Activated CD8-positive, alpha-beta memory T cell treated with anti-CD3 and anti-CD28 coated beads, Interleukin-2, amount 50 U/mL, for 24 hours (primary cell): ENCODE results near the gene PCBP3.
"Not testable (repeated sequence)": the region's sequence is repeated elsewhere in the genome, so short reads cannot be mapped to it uniquely, and the experiment has no call there.

Experiments
- DNase-seq: peaks from one replicate; pipeline ENCODE4 v3.0.0-alpha.2; 2020; ENCODE audit errors: extremely low read depth

Gene PCBP3

DNA sequence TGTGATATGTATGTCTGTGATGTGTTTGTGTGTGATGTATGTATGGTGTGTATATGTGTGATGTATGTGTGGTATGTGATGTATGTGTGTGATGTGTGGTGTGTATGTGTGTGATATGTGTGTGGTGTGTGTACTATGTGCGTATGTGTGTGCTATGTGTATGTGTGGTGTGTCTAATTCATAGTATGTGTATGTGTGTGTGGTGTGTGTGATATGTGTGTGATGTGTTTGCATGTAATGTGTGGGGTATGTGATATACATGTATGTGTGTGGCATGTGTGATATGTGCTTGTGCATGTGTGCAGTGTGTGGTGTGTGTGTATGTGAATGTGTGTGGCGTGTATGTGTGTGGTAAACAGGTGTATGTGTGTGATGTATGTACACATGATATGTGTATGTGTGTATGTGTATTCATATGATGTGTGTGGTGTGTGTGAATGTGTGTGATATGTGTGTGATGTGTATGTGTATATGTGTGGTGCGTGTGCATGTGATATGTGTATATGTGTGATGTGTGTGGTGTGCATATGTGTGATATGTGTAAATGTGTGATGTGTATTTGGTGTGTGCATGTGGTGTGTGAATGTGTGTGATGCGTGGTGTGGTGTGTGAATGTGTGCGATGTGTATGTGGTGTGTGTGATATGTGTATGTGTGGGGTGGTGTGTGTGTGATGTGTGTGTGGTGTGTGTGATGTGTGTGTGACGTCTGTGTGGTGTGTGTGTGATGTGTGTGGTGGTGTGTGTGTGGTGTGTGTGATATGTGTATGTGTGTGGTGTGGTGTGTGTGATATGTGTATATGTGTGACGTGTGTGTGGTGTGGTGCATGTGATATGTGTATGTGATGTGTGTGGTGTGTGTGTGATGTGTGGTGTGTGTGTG lies 8.0 kb upstream of the PCBP3 start:
- no peak for DNase-seq

DNA sequence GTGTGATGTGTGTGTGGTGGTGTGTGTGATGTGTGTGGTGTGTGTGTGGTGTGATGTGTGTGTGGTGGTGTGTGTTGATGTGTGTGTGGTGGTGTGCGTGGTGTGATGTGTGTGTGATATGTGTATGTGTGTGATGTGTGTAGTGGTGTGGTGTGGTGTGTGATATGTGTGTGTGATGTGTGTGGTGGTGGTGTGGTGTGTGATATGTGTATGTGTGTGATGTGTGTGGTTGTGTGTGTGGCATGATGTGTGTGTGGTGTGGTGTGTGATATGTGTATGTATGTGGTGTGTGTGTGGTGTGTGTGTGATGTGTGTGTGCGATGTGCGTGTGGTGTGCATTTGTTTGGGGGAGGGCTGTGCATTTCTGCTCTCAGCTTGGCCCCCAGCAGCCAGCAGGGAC lies 7.1 kb upstream of the PCBP3 start:
- DNase-seq, result no peak

DNA sequence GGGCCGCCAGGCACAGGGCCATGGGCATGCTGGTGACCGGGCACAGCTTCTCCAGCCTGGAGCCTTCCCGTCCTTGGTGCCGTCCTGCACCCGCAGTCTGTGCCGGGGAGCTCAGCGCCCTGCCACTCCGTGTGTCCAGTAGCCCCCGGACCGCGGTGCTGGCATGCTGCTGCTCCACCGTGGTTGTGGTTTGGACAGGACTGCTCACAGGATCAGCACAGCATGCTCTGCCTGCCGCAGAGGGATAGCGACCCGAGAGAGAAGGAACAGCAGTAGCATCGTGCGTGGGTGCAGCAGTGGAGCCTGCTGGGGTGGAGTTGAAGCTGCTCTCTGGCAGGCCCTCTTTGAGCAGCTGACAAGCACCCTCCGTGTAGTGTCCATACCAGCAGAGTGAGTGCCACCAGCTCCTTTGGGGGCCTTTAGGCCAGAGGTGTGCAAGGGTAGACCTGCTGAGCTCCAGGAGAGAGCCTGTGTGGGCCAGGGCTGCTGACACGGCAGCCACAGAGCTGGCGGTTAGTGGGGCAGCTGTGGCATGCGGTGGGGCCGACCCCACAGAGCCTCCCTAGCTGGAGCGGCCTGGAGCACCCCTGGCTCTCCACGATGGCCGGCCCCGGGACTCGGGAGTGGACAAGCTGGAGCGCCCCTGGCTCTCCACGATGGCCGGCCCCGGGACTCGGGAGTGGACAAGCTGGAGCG lies 6.4 kb upstream of the PCBP3 start:
- DNase-seq, result no peak

DNA sequence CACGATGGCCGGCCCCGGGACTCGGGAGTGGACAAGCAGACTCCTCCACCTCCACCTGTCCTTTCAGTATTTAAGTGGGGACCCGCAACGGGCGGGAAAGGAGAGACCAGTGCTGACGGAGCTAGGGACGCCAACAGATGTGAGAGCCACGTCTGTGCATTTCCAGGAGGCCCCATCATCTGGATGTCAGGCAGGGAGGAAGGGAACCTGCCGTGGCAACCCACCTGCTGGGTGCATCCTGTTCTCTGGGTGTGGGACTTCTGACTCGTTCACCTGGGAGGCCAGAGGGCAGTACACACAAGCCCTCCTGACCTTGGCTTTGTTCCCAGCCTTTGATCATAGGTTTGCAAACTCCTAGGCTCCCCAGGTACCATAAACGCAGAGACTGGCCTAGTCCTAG lies 5.6 kb upstream of the PCBP3 start:
- no peak for DNase-seq

DNA sequence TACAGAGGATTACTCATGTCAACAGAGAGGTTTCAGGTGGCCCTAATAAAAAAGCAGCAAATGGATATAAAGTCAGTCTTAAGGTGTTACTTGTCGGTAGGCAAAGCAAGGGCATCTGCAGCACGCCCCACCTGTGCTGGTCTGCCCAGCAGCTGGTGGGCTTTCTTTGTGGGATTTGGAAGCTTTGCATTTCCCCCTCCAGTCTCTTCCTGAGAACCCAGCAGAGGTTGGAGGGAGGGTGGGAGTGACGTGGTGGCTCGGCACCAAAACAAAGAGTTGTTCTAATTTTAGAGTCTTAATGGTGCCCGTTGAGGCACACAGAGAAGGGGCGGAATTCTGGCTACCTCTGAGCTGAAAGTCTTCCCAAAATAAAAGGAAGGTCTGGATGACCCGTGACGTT lies 4.8 kb upstream of the PCBP3 start:
- DNase-seq, result no peak

DNA sequence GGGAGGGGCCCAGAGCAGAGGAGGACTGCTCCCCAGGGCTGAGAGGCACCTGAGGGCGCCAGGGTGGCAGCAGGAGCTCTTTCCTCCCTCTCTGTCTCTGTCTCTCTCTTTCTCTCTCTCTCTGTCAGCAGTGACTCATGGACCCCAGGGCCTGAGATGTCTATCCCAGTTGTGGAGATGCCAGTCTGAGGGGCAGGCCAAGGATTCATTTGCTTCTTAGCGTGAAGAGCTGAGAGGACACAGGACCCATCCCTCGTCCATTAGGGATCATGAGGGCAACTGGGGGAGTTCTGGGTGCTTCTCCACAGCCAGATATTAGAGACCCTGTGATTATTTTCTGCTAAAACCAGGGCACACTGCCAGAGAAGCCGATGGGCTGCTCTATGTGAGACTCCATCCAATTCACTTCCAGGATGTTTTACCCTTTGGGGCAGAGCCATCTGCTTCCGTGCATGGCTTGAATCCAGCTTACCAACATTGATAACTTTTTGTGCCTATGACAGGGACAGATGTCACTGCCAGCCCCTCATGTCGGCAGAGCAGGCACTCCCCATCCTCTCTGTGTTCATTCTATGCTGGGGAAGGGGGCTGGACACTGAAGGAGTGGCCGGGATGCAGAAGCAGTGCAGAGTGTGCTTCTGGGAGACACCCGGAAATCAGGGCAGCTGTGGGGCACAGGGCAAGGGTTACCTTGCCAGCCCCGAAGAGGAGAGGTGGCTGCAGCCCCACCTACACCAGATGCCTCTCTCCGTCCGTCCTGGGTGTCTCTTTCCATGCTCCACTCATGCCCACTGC lies 4.1 kb upstream of the PCBP3 start:
- no peak for DNase-seq

DNA sequence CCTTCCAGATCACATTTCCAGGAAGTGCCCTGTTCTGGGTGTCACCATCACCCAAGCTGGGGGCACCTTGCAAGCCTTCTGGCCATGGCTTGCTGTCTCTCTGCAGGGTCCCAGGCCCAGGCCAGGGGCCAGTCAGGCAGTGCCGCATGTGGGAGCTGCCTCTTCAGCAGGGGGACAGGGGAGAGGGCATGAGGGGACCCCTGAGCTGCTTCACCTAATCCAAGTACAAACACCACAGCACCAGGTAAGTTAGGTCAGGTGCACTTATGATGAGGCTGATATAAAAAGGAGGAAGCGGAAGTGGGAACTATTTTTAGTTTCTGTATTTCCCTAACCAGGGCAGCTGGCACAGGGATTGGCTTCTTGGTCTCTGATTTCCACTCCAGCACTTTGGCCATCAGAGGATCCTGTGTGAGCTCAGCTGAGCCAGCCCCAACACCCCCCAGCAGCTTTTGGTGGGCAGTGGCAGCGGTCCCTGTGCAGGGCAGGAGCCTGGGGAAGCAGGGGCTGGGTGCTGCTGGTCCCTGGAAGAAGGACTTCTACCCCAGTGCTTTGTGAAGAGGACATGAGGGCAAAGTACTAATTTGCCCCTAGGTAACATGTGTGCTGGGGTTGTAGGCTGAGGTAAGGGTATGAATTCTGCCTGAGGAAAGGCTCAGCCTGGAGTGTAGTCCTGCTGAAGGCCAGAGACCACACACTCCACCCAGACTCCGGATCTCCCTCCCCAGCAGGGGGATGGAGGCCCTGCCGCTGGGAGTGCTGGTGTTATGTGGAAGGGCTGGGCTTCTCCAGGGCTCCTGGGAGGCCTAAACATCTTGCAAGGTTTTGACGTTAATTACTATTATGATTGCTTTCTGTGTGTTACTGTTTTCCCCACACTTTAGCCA lies 3.3 kb upstream of the PCBP3 start:
- no peak for DNase-seq

DNA sequence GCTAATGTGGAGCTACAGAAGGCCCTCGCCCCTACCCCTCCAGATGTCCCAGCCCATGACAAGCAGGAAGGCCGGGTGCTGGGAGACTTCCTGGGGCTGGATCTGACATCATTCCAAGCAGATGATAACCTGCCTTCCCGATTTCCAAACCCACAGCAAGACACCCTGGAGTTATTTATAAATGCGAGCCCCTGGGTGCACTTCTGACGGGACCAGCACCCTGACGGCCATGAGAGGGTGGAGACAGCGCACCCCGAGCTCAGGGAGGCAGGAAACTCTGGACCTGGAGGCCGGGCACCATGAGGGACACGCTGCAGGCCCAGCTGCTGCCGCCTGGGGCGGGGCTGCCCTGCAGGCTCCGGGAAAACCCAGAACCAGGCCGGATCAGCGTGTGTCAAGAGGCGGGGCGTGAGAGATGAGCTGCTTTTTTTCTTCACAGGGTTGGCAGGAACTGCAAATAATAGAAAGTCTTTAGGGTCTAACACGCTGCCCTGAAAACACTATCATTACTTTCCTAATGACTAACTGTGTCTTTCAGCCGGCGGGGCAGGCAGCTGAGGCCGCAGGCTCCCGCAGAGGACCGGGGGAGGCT lies 2.5 kb upstream of the PCBP3 start:
- DNase-seq, result no peak

DNA sequence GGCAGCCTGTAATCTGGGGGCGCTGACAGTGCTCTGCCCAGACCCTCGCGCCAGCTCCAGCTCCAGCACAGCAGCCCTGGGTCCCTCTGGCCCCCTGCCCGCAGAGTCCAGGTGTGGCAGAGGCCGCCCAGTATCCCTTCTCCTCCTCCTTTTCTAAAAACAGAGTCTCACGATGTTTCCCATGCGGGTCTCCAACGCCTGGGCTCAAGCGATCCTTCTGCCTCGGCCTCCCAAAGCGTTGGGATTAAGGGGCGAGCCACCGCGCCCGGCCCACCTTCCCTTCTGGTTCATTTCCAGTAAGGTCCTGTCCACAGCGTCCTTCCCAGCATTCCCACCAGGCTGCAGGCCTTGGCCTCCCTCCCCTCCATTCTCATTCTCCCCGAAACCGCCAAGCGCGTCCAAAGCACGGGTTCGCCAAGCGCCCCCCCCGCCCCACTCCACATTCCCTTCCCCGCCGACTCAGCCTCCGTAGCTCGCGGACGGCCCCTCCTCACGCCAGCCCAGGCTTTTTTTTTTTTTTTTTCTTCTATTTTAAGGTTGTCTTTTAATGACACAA lies 2.0 kb upstream of the PCBP3 start:
- no peak for DNase-seq

DNA sequence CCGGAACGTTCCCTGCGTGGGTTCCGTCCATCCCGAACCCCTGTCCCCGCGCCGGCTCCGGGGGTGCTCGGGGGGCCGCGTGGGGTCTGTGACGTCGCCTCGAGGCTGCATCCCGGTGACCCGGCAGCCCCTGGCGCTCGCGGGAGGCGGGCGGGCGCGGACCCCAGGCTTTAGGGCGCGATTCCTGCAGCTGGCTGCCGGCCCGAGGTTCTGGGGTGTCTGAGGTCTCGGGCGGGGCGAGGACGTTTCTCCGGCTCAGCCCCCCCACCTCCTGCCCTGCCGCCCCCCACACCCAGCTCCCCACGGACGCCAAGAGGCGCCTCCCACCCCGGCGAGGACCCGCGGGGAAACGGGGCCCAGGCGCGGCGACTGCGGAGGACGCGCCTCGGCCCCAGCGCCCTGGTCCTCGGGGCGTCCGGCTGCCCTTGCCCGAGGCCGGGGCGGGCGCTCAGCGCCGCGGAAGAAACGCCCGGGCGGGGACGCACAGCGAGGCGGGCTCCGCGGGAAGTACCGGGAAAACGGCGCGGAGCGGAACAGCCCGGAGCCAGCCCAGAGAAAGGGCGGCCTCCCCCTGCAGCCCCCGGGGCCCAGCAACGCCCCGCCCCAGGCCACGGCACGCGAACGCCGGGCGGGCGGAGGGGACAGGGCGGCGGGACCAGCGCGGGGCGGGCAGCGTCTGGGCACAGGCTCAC lies 1.3 kb upstream of the PCBP3 start:
- DNase-seq, result no peak

DNA sequence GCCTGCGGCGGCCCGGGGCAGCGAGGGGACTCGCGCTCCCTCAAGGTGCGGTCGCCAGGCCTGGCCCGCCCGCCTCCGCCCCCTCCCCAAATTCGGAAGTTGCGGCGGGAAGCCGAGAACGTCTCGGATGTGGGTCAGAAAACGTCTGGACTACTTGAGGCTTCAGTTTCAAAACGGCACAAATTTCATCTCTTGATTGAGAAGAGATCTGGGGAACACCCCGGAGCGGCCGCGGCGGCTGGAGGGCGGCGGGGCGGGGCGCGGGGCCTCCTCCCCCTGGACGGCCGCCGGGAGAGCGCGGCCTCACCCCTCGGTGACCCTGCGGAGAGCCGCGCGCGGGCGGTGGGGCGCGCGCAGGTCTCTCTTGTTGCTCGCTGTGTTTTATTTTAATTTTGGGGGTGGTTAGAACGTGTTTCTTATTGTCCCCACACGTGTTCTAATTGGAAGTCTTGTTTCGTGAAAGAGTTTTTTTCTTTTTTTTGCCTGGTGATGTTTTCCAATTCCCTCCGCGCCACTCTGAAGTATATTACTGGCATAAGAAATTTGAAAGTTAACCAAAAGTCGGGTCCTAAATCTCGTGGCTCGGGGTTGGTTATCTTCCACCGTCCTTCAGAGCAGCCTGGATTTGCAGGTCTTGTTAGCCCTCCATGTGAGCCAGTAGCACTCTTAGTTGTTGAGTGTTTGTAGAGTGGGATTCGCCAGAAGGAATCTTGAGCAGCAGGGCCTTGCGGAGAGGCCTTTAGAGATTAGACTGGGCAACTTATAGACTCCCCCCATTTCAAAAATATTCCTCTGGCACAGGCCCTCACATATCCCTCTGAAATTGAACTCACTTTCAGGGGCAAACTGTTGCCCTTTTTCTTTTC lies 749 bp downstream of the PCBP3 start:
- no peak for DNase-seq

DNA sequence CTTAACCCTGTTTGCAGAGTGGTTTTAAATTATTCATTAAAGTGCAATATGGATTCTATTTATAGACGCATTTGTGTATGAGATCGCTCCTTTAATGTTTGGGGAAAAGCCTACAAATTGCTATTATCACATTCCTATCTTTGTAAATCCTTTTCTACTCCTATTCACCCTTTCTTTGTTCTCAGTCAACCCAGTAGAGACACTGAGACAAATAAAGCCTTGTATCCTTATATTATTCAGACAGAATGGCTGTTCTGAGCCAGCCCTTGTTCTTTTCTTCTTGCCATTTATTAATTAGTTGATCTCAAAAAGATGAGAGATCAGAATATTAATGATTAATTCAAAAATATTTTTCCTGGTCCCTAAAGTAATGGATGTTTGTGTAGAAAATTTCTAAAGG lies 8.4 kb downstream of the PCBP3 start:
- DNase-seq, result no peak

DNA sequence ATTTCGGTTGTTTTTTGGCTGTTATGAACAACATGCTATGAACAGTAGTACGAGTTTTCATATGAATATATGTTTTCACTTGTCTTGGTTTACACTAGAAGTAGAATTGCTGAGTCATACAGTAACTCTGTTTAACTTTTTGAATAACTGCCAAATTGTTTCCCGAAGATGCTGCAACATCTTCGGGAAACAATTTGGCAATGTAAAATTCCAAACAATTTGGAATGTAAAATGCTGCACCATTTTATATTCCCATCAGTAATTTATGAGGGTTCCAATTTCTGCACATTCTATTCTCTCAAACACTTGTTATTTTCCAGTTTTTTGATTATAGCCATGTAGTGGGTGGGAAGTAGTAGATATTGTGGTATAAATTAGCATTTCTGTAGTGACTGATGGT lies 11.6 kb downstream of the PCBP3 start:
- no peak for DNase-seq

DNA sequence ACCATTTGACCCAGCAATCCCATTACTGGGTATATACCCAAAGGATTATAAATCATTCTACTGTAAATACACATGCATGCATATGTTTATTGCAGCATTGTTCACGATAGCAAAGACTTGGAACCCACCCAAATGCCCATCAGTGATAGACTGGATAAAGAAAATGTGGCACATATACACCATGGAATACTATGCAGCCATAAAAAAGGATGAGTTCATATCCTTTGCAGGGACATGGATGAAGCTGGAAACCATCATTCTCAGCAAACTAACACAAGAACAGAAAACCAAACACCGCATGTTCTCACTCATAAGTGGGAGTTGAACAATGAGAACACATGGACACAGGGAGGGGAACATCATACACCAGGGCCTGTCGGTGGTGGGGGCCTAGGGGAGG lies 12.6 kb downstream of the PCBP3 start:
- DNase-seq, result not testable (repeated sequence)

DNA sequence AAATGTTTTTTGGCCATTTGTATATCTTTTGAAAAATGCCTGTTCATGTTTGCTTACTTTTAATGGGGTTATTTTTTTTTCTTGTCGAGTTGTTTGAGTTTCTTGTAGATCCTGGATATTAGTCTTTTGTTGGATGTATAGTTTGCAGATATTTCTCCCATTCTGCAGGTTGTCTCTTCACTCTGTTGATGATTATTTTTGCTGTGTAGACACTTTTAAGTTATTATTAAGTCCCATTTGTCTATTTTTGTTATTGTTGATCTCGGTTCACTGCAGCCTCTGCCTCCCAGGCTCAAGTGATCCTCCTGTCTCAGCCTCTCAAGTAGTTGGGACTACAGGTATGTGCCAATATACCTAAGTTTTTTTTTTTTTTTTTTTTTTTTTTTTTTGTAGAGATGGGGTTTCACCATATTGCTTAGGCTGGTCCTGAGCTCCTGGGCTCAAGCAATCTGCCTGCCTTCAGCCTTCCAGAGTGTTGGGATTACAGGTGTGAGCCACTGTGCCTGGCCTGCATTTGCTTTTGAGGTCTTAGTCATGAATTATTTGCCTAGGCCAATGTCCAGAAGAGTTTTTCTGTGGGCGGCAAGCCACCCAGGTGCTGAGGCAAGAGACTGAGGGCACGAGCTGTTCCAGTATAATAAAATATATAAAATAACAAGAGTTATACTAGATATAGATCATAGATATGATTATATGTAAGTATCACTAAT lies 18.5 kb downstream of the PCBP3 start:
- not testable (repeated sequence) for DNase-seq

DNA sequence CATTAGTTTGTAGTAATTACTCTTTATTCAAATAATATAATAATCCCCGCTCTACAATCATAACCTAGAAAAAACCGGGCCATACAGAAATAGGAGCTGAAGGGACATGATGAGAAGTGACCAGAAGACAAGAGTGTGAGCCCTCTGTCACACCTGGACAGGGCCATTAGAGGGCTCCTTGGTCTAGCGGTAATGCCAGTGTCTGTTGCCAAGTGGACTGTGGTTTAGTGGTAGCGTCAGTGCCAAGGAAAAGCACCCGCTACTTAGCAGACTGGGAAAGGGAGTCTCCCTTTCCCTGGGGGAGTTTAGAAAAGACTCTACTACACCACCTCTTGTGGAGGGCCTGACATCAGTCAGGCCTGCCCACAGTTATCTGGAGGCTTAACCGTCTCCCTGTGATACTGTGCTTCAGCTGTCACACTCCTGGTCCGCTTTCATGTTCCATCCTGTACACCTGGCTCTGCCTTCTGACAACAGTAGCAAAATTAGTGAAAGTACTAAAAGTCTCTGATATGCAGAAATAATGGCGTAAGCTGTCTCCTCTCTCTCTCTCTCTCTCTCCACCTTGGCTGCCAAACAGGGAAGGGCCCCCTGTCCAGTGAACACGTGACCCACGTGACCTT lies 19.2 kb downstream of the PCBP3 start:
- DNase-seq, result not testable (repeated sequence)

DNA sequence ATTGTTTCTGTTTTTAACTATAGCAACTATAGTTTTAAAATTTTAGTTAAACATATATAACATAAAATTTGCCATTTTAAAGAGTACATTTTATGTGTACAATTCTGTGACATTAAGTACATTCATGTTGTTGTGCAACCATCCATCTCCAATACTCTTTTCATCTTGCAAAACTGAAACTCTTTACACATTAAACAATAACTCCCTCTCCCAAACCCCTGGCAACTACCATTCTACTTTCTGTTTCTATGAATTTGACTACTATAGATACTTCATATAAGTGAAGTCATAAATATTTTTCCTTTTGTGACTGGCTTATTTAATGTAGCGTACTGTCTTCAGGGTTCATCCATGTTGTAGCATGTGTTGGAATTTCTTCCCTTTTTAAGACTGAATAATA lies 25.9 kb downstream of the PCBP3 start:
- no peak for DNase-seq

DNA sequence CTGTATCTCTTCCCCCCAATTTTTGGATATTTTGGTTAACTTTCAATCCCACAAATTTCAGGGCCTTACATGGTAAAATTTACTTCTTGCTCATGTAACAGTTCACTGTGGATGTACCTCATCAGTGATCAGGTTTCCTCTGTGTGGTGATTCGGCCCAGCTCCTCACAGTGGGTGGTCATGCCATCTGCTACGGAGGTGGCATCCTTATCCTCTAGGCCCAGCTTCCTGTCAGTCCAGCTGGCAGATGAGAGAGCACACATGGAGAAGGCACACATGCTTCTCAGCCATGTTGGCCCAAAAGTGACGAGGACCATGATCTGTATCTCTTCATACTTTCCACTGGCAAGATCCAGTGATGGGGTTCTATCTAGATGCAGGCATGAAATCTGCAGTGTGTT lies 27.2 kb downstream of the PCBP3 start:
- no peak for DNase-seq
